GM23338 (cell line): ENCODE measurements around the gene CCDC146. TPM values are rescaled to one million over a fixed set of nuclear protein-coding genes. Genes with fewer than 3 reads are reported as not detected.

Experiments
- ATAC-seq: fragments of 200-7000 bp; cut with Tn5 transposase; 3 replicates; pipeline ENCODE4 v1.9.1; 2020
- DNase-seq: peaks from one replicate; pipeline ENCODE4 v3.0.0-alpha.2; 2015; ENCODE audit warnings: low spot score
- H2AFZ ChIP-seq: fragments of 200-600 bp; sonication (generic); 2 replicates; pipeline ENCODE4 v1.8.0; 2016; ENCODE audit warnings: antibody characterized with exemption, mild to moderate bottlenecking, moderate library complexity
- H3F3A ChIP-seq: fragments of 200-600 bp; sonication (generic); replicated peaks from 2 replicates; pipeline ENCODE4 v1.8.0; 2017; ENCODE audit warnings: antibody characterized with exemption, mixed run types, low read depth
- H3K27ac ChIP-seq: fragments of 200-600 bp; sonication (generic); 2 replicates; pipeline ENCODE4 v1.6.1; 2016; ENCODE audit warnings: low read depth
- H3K27me3 ChIP-seq: fragments of 200-600 bp; sonication (generic); 2 replicates; pipeline ENCODE4 v1.8.0; 2016; ENCODE audit warnings: mild to moderate bottlenecking, mixed run types, moderate library complexity; ENCODE audit not compliant: insufficient read depth
- H3K36me3 ChIP-seq: fragments of 200-600 bp; sonication (generic); 2 replicates; pipeline ENCODE4 v1.8.0; 2016; ENCODE audit warnings: mild to moderate bottlenecking; ENCODE audit not compliant: insufficient read depth
- H3K4me1 ChIP-seq: fragments of 200-600 bp; sonication (generic); 2 replicates; pipeline ENCODE4 v1.8.0; 2016; ENCODE audit warnings: mild to moderate bottlenecking, moderate library complexity; ENCODE audit not compliant: insufficient read depth
- H3K4me2 ChIP-seq: fragments of 200-600 bp; sonication (generic); 2 replicates; pipeline ENCODE4 v1.7.1; 2017; ENCODE audit warnings: mixed run types
- H3K4me3 ChIP-seq: fragments of 200-600 bp; sonication (generic); 2 replicates; pipeline ENCODE4 v1.6.1; 2016; ENCODE audit warnings: mixed run types
- H3K79me2 ChIP-seq: fragments of 200-600 bp; sonication (generic); replicated peaks from 2 replicates; pipeline ENCODE4 v1.8.0; 2017; ENCODE audit warnings: mild to moderate bottlenecking; ENCODE audit not compliant: insufficient read depth
- H3K9me2 ChIP-seq: fragments of 200-600 bp; sonication (generic); 2 replicates; pipeline ENCODE4 v1.8.0; 2017; ENCODE audit not compliant: insufficient read depth
- H4K20me1 ChIP-seq: fragments of 200-600 bp; sonication (generic); replicated peaks from 2 replicates; pipeline ENCODE4 v1.8.0; 2017; ENCODE audit warnings: mild to moderate bottlenecking; ENCODE audit not compliant: insufficient read depth
- H3K27ac Mint-ChIP-seq: 2 replicates; pipeline ENCODE4 v1.8.0; 2020; ENCODE audit warnings: inconsistent platforms, mild to moderate bottlenecking, moderate library complexity, mixed read lengths
- H3K27me3 Mint-ChIP-seq: 3 replicates; pipeline ENCODE4 v1.8.0; 2022; ENCODE audit warnings: low read depth, mild to moderate bottlenecking, moderate library complexity, mixed read lengths, inconsistent platforms; ENCODE audit not compliant: insufficient read depth, poor library complexity
- H3K36me3 Mint-ChIP-seq: 3 replicates; pipeline ENCODE4 v1.8.0; 2021; ENCODE audit warnings: low read depth, mild to moderate bottlenecking, inconsistent platforms, moderate library complexity, mixed read lengths
- H3K4me1 Mint-ChIP-seq: 3 replicates; pipeline ENCODE4 v1.8.0; 2020; ENCODE audit warnings: mild to moderate bottlenecking, inconsistent platforms, mixed read lengths
- H3K4me3 Mint-ChIP-seq: 3 replicates; pipeline ENCODE4 v1.8.0; 2021; ENCODE audit warnings: moderate library complexity, mild to moderate bottlenecking, inconsistent platforms, mixed read lengths
- H3K9me3 Mint-ChIP-seq: 3 replicates; pipeline ENCODE4 v1.8.0; 2020; ENCODE audit warnings: moderate library complexity, mild to moderate bottlenecking, inconsistent platforms, mixed read lengths
- CREB1 ChIP-seq: fragments of 250-450 bp; sonication (Bioruptor Pico); IDR thresholded peaks from 2 replicates; pipeline ENCODE4 v1.5.0; 2020; ENCODE audit warnings: low read depth, mild to moderate bottlenecking, moderate library complexity
- CTCF ChIP-seq, 2 experiments: fragments of 200-600 bp in 1 of 2; sonication (generic) in 1 of 2; conservative IDR thresholded peaks; 2 replicates each; pipeline versions ENCODE4 v1.5.1 to v1.6.1; 2016 to 2017; ENCODE audit warnings: antibody characterized with exemption in 2 of 2, low read depth in 2 of 2, mild to moderate bottlenecking in 2 of 2, moderate library complexity in 1 of 2
- EZH2 ChIP-seq: fragments of 200-600 bp; sonication (generic); IDR thresholded peaks from one replicate; pipeline ENCODE4 v1.8.0; 2017; ENCODE audit warnings: antibody characterized with exemption, mild to moderate bottlenecking, low read depth; ENCODE audit not compliant: unreplicated experiment
- EZH2phosphoT487 ChIP-seq: fragments of 200-600 bp; sonication (generic); IDR thresholded peaks from one replicate; pipeline ENCODE4 v1.8.1; 2018; ENCODE audit warnings: antibody characterized with exemption; ENCODE audit not compliant: unreplicated experiment
- JUNB ChIP-seq: IDR thresholded peaks from one replicate; pipeline ENCODE4 v1.6.1; 2016; ENCODE audit warnings: antibody characterized with exemption; ENCODE audit not compliant: unreplicated experiment
- NANOG ChIP-seq: IDR thresholded peaks from 2 replicates; pipeline ENCODE4 v1.6.1; 2016; ENCODE audit warnings: antibody characterized with exemption, borderline replicate concordance
- POLR2AphosphoS5 ChIP-seq: IDR thresholded peaks from 2 replicates; pipeline ENCODE4 v1.6.1; 2016; ENCODE audit warnings: antibody characterized with exemption, low read depth
- REST ChIP-seq: IDR thresholded peaks from one replicate; pipeline ENCODE4 v1.6.1; 2018; ENCODE audit warnings: antibody characterized with exemption; ENCODE audit not compliant: unreplicated experiment
- STAT1 ChIP-seq: IDR thresholded peaks from one replicate; pipeline ENCODE4 v1.6.1; 2016; ENCODE audit warnings: antibody characterized with exemption; ENCODE audit not compliant: unreplicated experiment
- ZNF114 ChIP-seq: fragments of 250-450 bp; sonication (Bioruptor Pico); IDR thresholded peaks from 2 replicates; pipeline ENCODE4 v1.5.0; 2020; ENCODE audit warnings: mild to moderate bottlenecking, moderate library complexity
- ZNF331 ChIP-seq: fragments of 250-450 bp; sonication (Bioruptor Pico); IDR thresholded peaks from 2 replicates; pipeline ENCODE4 v1.5.0; 2020; ENCODE audit warnings: low read depth, mild to moderate bottlenecking, moderate library complexity
- ZNF462 ChIP-seq: fragments of 250-450 bp; sonication (Bioruptor Pico); IDR thresholded peaks from 2 replicates; pipeline ENCODE4 v1.5.0; 2020; ENCODE audit warnings: mild to moderate bottlenecking, moderate library complexity
- polyA plus RNA-seq: library from polyadenylated mRNA; unstranded; fragments of >200 nt; fragmentation: Nextera tagmentation; extraction: Ambion mirVana; gene quantifications from 2 replicates; pipeline ENCODE4 v1.2.1, GENCODE V29; 2016
- total RNA-seq: library from RNA; depleted of rRNA; stranded (reverse); fragments of >200 nt; shearing (Covaris generic); gene quantifications from 2 replicates; pipeline ENCODE4 v1.2.3, GENCODE V29; 2014

Gene CCDC146
- total and polyA plus RNA-seq, 2 experiments from 2014 or later = 0.35 to 0.74 TPM

GRCh38 chr7:77217474-77218185, 95.2 kb downstream of the CCDC146 start:
- peaks cover 21% of the 10 kb centered on the region for H3K9me3 Mint-ChIP-seq
- no peak for TF ChIP-seq ZNF331 (CRISPR knock-in tag)
- TF ChIP-seq ZNF114 (CRISPR knock-in tag) = no peak
- TF ChIP-seq POLR2AphosphoS5 = no peak
- TF ChIP-seq STAT1 = no peak
- TF ChIP-seq EZH2phosphoT487 = no peak
- TF ChIP-seq ZNF462 (CRISPR knock-in tag) = no peak
- no peak for TF ChIP-seq NANOG
- no peak for TF ChIP-seq CREB1 (CRISPR knock-in tag)
- TF ChIP-seq JUNB = no peak
- no peak for TF ChIP-seq CTCF (conservative IDR thresholded peaks at IDR 0.05; ENCODE audit: low read depth in 2 of 2)
- TF ChIP-seq REST = no peak
- no peak for TF ChIP-seq EZH2

More at GRCh38 chr7:77217474-77218185, 95.2 kb downstream of the CCDC146 start:
- Histone ChIP-seq H2AFZ (no peak overlapping the region), H3K4me2 (no peak overlapping the region), H3K36me3 (no peaks in the 10 kb centered on the region; the same call in 1 of the 2 replicates), H3K27ac (no peak overlapping the region), H4K20me1 (no peaks in the 10 kb centered on the region), H3K4me3 (no peak overlapping the region), H3F3A (no peaks in the 10 kb centered on the region), H3K4me1 (no peaks in the 10 kb centered on the region), H3K79me2 (no peaks in the 10 kb centered on the region), H3K9me2 (peaks cover 5% of the 10 kb centered on the region), H3K27me3 (no peaks in the 10 kb centered on the region)
- H3K36me3 Mint-ChIP-seq = peaks cover 15% of the 10 kb centered on the region
- H3K27me3 Mint-ChIP-seq = no peaks in the 10 kb centered on the region
- H3K27ac Mint-ChIP-seq = no peak overlapping the region
- ATAC-seq (no peak), DNase-seq (no peak)
- H3K4me3 Mint-ChIP-seq = no peak overlapping the region
- no peaks in the 10 kb centered on the region; the same call in 2 of the 3 replicates for H3K4me1 Mint-ChIP-seq
